Endometrium (tissue), 2 donors: ENCODE measurements around the gene UBAC2.

Experiments
- FAIRE-seq: peaks from 2 replicates; lab custom pipeline; 2012; peaks lifted over from hg19 to GRCh38; lab: Jason Lieb, UNC
- donor health status: control.
- donor health status: control.

UBAC2 gene

GRCh38 chr13:99340638-99341037 is 140.0 kb downstream of the UBAC2 start:
- no peak for FAIRE-seq

GRCh38 chr13:99341969-99342722 is 141.5 kb downstream of the UBAC2 start:
- no peak for FAIRE-seq

GRCh38 chr13:99342723-99343315 is 142.2 kb downstream of the UBAC2 start:
- no peak for FAIRE-seq

GRCh38 chr13:99344610-99345208 is 144.1 kb downstream of the UBAC2 start:
- FAIRE-seq, result no peak

GRCh38 chr13:99345345-99345744 is 144.7 kb downstream of the UBAC2 start:
- FAIRE-seq, result no peak

- FAIRE-seq, result no peak
Observed at GRCh38 chr13:99346335-99347042, 145.8 kb downstream of the UBAC2 start.

GRCh38 chr13:99347335-99347878 is 146.8 kb downstream of the UBAC2 start:
- FAIRE-seq, result no peak

- FAIRE-seq, result no peak
Observed at GRCh38 chr13:99347911-99348451, 147.3 kb downstream of the UBAC2 start.

GRCh38 chr13:99350191-99350590 is 149.5 kb downstream of the UBAC2 start:
- FAIRE-seq, result no peak

- FAIRE-seq, result no peak
Observed at GRCh38 chr13:99351772-99352171, 151.1 kb downstream of the UBAC2 start.

GRCh38 chr13:99352351-99353245 is 151.9 kb downstream of the UBAC2 start:
- FAIRE-seq, result no peak

GRCh38 chr13:99353246-99353600 is 152.6 kb downstream of the UBAC2 start:
- no peak for FAIRE-seq

- FAIRE-seq, result no peak
Observed at GRCh38 chr13:99353836-99354235, 153.2 kb downstream of the UBAC2 start.

- no peak for FAIRE-seq
Observed at GRCh38 chr13:99354371-99354951, 153.8 kb downstream of the UBAC2 start.

GRCh38 chr13:99355267-99356011 is 154.8 kb downstream of the UBAC2 start:
- no peak for FAIRE-seq

- no peak for FAIRE-seq
Observed at GRCh38 chr13:99356012-99356261, 155.3 kb downstream of the UBAC2 start.

- no peak for FAIRE-seq
Observed at GRCh38 chr13:99356262-99357091, 155.8 kb downstream of the UBAC2 start.

GRCh38 chr13:99357131-99357596 is 156.5 kb downstream of the UBAC2 start:
- no peak for FAIRE-seq

- no peak for FAIRE-seq
Observed at GRCh38 chr13:99357941-99358340, 157.3 kb downstream of the UBAC2 start.
